ENCODE measurements around the gene TACC3.

The TACC3 gene

DNA sequence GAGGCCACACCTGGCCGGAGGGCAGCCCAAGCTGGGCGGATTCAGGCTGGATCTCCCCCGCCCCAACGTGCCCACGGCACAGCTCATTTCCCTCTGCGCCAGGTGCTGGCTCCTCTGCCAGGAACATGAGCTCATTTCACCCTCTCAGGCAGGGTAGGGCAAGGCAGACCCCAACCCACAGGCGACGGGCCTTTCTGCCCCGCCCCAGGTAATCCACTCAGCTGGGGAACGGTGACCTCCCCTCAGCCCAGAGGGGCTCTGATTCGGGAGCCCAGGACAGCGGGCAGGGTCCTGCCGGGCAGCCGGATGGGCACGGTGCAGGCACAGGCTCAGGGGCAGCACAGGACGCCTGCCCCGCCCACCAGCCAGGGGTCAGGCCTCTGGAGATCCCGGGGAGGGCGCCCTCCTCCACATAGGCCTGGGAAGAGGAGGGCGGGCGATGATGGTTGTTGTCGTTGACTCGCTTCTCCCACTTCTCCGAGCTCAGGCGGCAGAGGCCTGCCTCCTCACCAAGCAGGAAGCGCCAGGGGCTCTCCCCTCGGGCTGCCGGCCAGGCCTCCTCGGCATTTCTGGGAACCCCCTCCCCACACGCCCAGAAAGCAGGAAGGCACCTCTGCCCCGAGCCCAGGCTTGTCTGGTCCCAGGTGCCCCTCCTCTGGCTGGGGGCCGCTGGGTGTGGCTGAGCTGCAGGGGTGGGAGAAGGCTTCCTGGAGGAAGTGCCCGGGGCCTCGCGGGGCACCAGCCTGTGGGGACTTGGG lies 31.1 kb downstream of the TACC3 start:
- H3K36me3 ChIP-seq (ENCODE audit: control insufficient read depth, insufficient read depth, low read length): no peaks in the 10 kb centered on the region
- H3K4me3 ChIP-seq (ENCODE audit: insufficient read depth, low read depth, low read length, poor library complexity, severe bottlenecking): no peak overlapping the region
- H3K4me1 ChIP-seq (ENCODE audit: control insufficient read depth, insufficient read depth, low read length, poor library complexity, severe bottlenecking): peaks cover 16% of the 10 kb centered on the region
- no peak for DNase-seq
- no peak overlapping the region for H3K27ac ChIP-seq (ENCODE audit: insufficient read depth, low read length, poor library complexity, severe bottlenecking)
- H3K9me3 ChIP-seq (ENCODE audit: control insufficient read depth, low read length): no peaks in the 10 kb centered on the region
- H3K27me3 ChIP-seq (replicated peaks; ENCODE audit: control insufficient read depth, insufficient read depth, low read length, poor library complexity, severe bottlenecking): no peaks in the 10 kb centered on the region

- H3K27ac ChIP-seq (ENCODE audit: insufficient read depth, low read length, poor library complexity, severe bottlenecking): no peak overlapping the region
- no peak for DNase-seq
- H3K4me3 ChIP-seq (ENCODE audit: insufficient read depth, low read depth, low read length, poor library complexity, severe bottlenecking): no peak overlapping the region
- peaks cover 15% of the 10 kb centered on the region for H3K4me1 ChIP-seq (ENCODE audit: control insufficient read depth, insufficient read depth, low read length, poor library complexity, severe bottlenecking)
- no peaks in the 10 kb centered on the region for H3K27me3 ChIP-seq (replicated peaks; ENCODE audit: control insufficient read depth, insufficient read depth, low read length, poor library complexity, severe bottlenecking)
- H3K36me3 ChIP-seq (ENCODE audit: control insufficient read depth, insufficient read depth, low read length): no peaks in the 10 kb centered on the region
- H3K9me3 ChIP-seq (ENCODE audit: control insufficient read depth, low read length): no peaks in the 10 kb centered on the region
Measured at GRCh38 chr4:1753294-1753696, 32.0 kb downstream of the TACC3 start.

DNA sequence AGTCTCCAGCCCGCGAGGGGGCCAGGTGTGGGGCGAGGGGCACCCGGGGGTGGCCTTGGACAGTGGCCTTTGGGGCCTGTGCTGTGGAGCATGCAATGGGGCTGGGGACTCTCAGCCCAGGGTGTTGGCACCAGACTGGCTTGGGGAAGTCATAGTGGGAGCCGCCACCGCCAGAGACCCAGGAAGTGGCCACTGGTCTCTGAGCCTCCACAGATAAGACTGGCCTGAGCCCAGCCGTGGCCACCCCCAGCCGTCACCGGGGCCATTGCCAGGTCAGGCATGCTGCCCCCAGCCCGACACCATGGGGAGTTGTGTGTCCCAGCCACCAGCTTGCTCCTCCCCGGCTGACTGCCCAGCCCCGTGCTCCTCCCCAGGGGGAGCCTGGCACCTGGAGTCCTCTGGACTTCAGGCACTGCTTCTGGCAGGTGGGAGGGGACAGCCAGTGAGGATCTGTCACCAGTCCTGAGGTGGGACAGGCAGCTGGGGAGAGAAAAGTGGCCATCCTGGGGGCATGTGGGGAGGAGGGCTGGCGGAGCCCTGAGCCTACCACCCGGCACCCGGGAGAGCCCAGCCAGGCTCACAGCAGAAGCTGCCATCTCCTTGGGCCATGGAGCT lies 32.5 kb downstream of the TACC3 start:
- Histone ChIP-seq H3K27ac (ENCODE audit: insufficient read depth, low read length, poor library complexity, severe bottlenecking) (no peak overlapping the region), H3K36me3 (ENCODE audit: control insufficient read depth, insufficient read depth, low read length) (no peaks in the 10 kb centered on the region), H3K9me3 (ENCODE audit: control insufficient read depth, low read length) (no peaks in the 10 kb centered on the region), H3K27me3 (replicated peaks; ENCODE audit: control insufficient read depth, insufficient read depth, low read length, poor library complexity, severe bottlenecking) (no peaks in the 10 kb centered on the region), H3K4me1 (ENCODE audit: control insufficient read depth, insufficient read depth, low read length, poor library complexity, severe bottlenecking) (peaks cover 11% of the 10 kb centered on the region), H3K4me3 (ENCODE audit: insufficient read depth, low read depth, low read length, poor library complexity, severe bottlenecking) (no peak overlapping the region)
- DNase-seq: no peak

DNA sequence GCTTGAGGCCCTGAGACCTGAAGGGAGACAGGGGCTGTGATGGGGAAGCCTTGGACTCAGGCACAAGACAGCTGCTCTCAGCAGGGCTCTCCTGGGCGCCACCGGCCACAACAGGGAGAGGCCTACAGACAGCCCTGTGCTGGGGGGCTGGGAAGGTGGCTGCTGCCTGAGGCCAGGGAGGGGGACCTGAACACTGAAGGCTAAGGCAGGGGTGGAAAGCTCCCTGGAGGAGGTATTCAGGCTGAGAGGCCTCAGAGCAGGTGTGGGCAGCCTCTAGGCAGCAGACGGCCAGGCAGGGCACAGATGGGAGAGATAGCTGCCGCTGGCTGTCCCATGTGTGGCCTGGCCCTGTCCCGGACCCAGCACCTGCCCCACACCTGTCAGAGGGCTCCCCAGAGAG lies 33.0 kb downstream of the TACC3 start:
- H3K27ac ChIP-seq (ENCODE audit: insufficient read depth, low read length, poor library complexity, severe bottlenecking): no peak overlapping the region
- H3K27me3 ChIP-seq (replicated peaks; ENCODE audit: control insufficient read depth, insufficient read depth, low read length, poor library complexity, severe bottlenecking): no peaks in the 10 kb centered on the region
- no peaks in the 10 kb centered on the region for H3K36me3 ChIP-seq (ENCODE audit: control insufficient read depth, insufficient read depth, low read length)
- no peak for DNase-seq
- peaks cover 11% of the 10 kb centered on the region for H3K4me1 ChIP-seq (ENCODE audit: control insufficient read depth, insufficient read depth, low read length, poor library complexity, severe bottlenecking)
- H3K9me3 ChIP-seq (ENCODE audit: control insufficient read depth, low read length): no peaks in the 10 kb centered on the region
- H3K4me3 ChIP-seq (ENCODE audit: insufficient read depth, low read depth, low read length, poor library complexity, severe bottlenecking): no peak overlapping the region

GRCh38 chr4:1755297-1755696 lies 34.0 kb downstream of the TACC3 start:
- no peak overlapping the region for H3K27ac ChIP-seq (ENCODE audit: insufficient read depth, low read length, poor library complexity, severe bottlenecking)
- H3K9me3 ChIP-seq (ENCODE audit: control insufficient read depth, low read length): no peaks in the 10 kb centered on the region
- H3K27me3 ChIP-seq (replicated peaks; ENCODE audit: control insufficient read depth, insufficient read depth, low read length, poor library complexity, severe bottlenecking): no peaks in the 10 kb centered on the region
- H3K4me1 ChIP-seq (ENCODE audit: control insufficient read depth, insufficient read depth, low read length, poor library complexity, severe bottlenecking): peaks cover 11% of the 10 kb centered on the region
- no peak overlapping the region for H3K4me3 ChIP-seq (ENCODE audit: insufficient read depth, low read depth, low read length, poor library complexity, severe bottlenecking)
- H3K36me3 ChIP-seq (ENCODE audit: control insufficient read depth, insufficient read depth, low read length): no peaks in the 10 kb centered on the region
- DNase-seq: no peak

DNA sequence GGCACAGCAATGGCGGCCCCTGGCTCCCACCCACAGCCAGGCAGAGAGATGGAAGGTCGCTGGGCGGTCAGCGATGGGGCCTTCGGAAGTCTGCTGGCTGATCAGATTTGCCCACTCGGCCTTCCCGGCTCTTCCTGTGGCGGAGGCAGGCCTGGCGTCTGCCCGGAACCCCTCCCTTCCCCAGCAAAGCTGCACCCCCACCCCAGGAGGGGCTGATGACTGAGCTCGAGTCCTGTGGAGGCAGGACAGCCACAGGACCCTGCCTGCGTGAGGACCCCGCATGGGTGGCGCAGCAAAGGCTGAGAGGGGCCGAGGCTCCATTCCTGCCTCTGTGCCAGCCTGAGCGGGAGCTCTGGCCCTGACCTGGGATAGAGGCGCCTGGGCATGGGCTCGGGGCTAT lies 34.8 kb downstream of the TACC3 start:
- Histone ChIP-seq H3K4me3 (ENCODE audit: insufficient read depth, low read depth, low read length, poor library complexity, severe bottlenecking) (no peak overlapping the region), H3K36me3 (ENCODE audit: control insufficient read depth, insufficient read depth, low read length) (no peaks in the 10 kb centered on the region), H3K9me3 (ENCODE audit: control insufficient read depth, low read length) (no peaks in the 10 kb centered on the region), H3K4me1 (ENCODE audit: control insufficient read depth, insufficient read depth, low read length, poor library complexity, severe bottlenecking) (peaks cover 11% of the 10 kb centered on the region), H3K27ac (ENCODE audit: insufficient read depth, low read length, poor library complexity, severe bottlenecking) (no peak overlapping the region), H3K27me3 (replicated peaks; ENCODE audit: control insufficient read depth, insufficient read depth, low read length, poor library complexity, severe bottlenecking) (no peaks in the 10 kb centered on the region)
- DNase-seq: no peak

- no peak for DNase-seq
Measured at GRCh38 chr4:1756893-1757779, 35.8 kb downstream of the TACC3 start.

GRCh38 chr4:1757836-1758235 lies 36.5 kb downstream of the TACC3 start:
- Histone ChIP-seq H3K27ac (ENCODE audit: insufficient read depth, low read length, poor library complexity, severe bottlenecking) (no peak overlapping the region), H3K4me1 (ENCODE audit: control insufficient read depth, insufficient read depth, low read length, poor library complexity, severe bottlenecking) (peaks cover 6% of the 10 kb centered on the region), H3K27me3 (replicated peaks; ENCODE audit: control insufficient read depth, insufficient read depth, low read length, poor library complexity, severe bottlenecking) (no peaks in the 10 kb centered on the region), H3K36me3 (ENCODE audit: control insufficient read depth, insufficient read depth, low read length) (no peaks in the 10 kb centered on the region), H3K9me3 (ENCODE audit: control insufficient read depth, low read length) (no peaks in the 10 kb centered on the region), H3K4me3 (ENCODE audit: insufficient read depth, low read depth, low read length, poor library complexity, severe bottlenecking) (no peak overlapping the region)
- no peak for DNase-seq

More at GRCh38 chr4:1756893-1757779, 35.8 kb downstream of the TACC3 start:
- Histone ChIP-seq H3K9me3 (ENCODE audit: control insufficient read depth, low read length) (no peaks in the 10 kb centered on the region), H3K4me3 (ENCODE audit: insufficient read depth, low read depth, low read length, poor library complexity, severe bottlenecking) (no peak overlapping the region), H3K4me1 (ENCODE audit: control insufficient read depth, insufficient read depth, low read length, poor library complexity, severe bottlenecking) (peaks cover 11% of the 10 kb centered on the region), H3K27me3 (replicated peaks; ENCODE audit: control insufficient read depth, insufficient read depth, low read length, poor library complexity, severe bottlenecking) (no peaks in the 10 kb centered on the region), H3K36me3 (ENCODE audit: control insufficient read depth, insufficient read depth, low read length) (no peaks in the 10 kb centered on the region), H3K27ac (ENCODE audit: insufficient read depth, low read length, poor library complexity, severe bottlenecking) (no peak overlapping the region)

DNA sequence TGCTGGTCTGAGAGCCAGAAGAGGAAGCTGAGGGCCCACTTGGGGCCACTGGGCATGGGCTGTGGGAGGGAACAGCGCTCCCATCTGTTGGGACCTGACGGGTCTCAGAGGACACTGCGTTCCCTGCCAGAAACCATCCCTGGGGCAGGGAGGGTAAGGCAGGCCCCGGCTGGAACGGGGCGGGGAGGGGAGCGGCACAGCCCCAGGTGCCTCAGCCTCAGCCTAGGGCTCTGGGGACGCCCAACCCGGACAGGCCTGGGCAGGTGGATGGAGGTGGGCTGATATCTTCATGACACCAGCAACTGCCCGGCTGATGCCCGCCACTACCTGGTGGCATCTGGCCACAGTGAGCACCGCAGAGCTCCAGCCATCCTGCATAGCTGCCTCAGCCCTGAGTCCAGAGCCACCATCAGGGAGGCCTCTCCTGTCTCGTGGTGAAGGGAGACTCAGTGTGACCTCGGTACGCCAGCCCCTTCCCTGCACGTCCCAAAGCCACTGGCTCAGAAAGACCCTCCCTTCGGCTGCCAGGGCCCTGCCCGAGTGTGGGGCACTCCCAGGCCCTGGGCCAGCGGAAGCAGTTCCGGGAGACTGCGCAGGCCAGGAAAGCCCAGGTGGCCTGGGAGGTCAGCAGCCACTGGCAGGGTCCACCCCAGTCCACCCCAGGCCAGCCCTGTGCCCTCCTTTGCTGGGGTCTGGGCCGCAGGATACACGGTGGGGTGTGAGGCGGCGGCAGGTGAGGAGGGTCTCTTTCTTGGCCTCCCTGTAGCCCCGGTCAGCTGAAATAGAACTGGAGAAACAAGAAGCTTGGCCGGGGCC lies 37.2 kb downstream of the TACC3 start:
- Histone ChIP-seq H3K4me3 (ENCODE audit: insufficient read depth, low read depth, low read length, poor library complexity, severe bottlenecking) (no peak overlapping the region), H3K4me1 (ENCODE audit: control insufficient read depth, insufficient read depth, low read length, poor library complexity, severe bottlenecking) (no peaks in the 10 kb centered on the region), H3K9me3 (ENCODE audit: control insufficient read depth, low read length) (no peaks in the 10 kb centered on the region)

More for the DNA sequence above, 37.2 kb downstream of the TACC3 start:
- Histone ChIP-seq H3K36me3 (ENCODE audit: control insufficient read depth, insufficient read depth, low read length) (no peaks in the 10 kb centered on the region), H3K27ac (ENCODE audit: insufficient read depth, low read length, poor library complexity, severe bottlenecking) (no peak overlapping the region), H3K27me3 (replicated peaks; ENCODE audit: control insufficient read depth, insufficient read depth, low read length, poor library complexity, severe bottlenecking) (no peaks in the 10 kb centered on the region)
- no peak for DNase-seq
